ENCODE results near the gene DIAPH2. TPM values are rescaled to one million over a fixed set of nuclear protein-coding genes. Genes with fewer than 3 reads are reported as not detected.
A peak's percentile ranks its signal among the peaks of the same experiment; 100 is the strongest.
"Not testable (repeated sequence)": the region's sequence is repeated elsewhere in the genome, so short reads cannot be mapped to it uniquely, and the experiment has no call there.

The DIAPH2 gene
- total RNA-seq, result 25.4 and 37.6 TPM in 2 replicates

DNA sequence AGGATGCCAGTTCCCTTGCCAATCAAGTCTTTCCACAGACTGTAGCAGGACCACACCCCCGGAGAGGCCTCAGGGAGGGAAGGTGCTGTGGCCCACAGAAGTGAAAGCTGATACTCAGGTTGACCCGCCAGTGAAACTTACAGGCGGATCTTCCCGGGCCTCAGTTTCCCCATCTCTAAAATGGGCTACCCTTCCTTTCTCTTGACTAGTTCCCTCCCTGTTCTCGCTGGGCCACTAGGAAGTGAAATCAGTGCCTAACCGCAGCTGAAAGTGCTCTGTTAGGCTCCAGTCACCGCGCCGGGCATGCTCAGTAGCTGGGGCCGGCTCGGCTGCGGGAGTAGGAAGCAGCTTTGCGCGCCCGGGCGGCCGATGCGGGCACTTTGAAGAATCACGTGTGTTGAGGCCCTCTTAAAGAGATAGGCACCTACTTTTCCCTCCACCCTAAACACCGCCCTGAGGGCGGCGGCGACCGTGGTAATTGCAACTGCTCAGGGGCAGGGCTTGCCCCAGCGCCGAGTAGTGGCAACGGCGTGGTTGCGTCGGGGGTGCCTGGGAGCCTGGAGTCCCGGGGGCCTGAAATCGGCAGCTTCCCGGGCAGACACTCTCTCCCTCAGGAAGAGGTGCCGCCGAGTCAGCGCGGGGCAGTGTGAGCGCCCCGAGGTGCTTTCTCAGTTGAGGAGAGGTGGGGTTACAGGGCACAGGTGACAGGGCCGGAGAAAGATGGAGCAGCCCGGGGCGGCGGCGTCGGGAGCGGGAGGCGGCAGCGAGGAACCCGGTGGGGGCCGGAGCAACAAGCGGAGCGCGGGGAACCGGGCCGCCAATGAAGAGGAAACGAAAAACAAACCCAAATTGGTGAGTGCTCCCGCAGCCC lies at the start of gene DIAPH2:
TSS of gene DIAPH2 (plus strand) at position 504 of the 871 bp plus-strand sequence.
- DNase-seq, result peak; percentile 81

DNA sequence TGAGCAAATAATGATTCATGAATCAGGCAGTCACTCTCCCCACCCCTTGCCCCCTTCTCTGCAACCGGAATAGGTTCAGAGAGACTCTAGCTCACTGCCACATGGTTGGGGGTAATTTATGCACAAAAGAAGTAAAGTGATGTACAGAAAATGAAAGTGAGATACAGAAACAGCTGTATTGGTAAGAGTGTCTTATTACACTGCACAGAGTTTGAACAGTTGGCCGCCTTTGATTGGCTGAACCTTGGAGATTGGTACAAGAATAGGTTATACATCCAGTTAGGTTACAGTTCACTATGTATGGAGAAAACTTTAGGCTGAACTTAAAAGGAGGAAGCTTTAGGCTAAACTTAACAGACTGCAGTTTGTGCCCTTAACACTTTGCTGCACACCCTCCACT lies 34.6 kb upstream of the DIAPH2 start:
- DNase-seq, result no peak

DNA sequence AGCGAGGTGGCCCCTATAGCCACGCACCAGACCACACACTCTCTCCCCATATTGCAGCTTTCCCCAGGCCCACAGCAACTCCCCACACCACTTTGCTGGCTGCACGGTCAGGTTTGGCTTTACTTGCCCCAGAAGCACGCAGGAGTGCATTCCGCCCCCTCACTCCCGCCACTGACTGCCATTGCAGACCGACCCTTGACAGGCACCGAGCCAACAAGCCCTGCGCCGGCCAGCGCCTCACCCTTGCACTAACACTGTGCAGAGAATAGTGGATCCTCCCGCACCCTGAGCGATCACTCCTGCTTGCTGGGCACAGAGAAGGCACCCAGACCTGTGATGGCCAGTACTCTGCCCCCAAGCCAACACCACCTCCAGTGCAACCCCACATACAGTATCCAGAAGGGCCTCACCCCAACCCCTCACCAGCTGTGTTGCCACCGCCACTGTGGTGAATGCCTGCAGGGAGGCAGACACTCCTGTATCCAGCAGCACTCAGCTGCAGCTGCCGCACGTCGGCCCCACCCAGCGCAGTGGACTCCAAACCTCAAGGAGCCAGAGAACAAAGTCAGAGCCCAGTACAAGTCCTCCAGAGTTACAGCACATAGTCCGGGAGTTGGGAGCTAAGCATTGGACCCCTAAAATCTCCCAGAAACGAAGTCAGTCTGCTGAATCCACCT lies 28.6 kb upstream of the DIAPH2 start:
- no peak for DNase-seq

DNA sequence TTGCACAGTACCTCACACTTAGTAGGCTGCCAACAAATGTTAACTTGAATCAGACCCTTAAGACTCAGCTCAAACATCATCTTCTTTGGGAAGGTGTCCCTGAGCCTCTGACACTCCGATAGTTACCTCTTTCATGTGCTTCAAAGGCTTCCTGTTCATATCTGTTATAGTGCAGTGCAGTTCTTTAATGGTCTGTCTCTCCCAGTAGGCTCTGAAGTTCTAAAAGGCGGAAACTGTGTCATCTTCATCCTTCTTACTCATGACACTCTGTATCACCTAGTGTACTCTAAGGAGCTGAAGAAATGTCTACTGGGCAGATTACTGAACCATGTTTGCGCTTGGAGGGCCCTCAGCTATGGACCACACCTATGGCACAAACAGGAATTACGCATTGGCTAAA lies 2.1 kb upstream of the DIAPH2 start:
- no peak for DNase-seq

DNA sequence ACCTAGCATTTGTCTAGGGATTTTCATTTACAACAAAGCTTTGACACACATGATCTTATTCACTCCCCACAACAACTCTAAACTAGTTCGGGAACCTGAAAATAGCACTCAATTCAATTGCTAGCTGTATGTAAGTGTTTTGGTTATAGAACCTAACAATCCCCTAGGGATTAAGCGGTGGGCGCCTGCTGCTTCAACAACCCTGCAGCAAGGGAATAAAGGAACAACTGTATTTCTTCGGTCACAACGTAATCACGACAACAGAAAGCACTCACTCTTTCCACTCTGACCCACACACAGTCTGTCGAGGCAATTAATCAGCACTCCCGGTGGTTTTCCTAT lies 674 bp upstream of the DIAPH2 start:
- peak; percentile 50 for DNase-seq

DNA sequence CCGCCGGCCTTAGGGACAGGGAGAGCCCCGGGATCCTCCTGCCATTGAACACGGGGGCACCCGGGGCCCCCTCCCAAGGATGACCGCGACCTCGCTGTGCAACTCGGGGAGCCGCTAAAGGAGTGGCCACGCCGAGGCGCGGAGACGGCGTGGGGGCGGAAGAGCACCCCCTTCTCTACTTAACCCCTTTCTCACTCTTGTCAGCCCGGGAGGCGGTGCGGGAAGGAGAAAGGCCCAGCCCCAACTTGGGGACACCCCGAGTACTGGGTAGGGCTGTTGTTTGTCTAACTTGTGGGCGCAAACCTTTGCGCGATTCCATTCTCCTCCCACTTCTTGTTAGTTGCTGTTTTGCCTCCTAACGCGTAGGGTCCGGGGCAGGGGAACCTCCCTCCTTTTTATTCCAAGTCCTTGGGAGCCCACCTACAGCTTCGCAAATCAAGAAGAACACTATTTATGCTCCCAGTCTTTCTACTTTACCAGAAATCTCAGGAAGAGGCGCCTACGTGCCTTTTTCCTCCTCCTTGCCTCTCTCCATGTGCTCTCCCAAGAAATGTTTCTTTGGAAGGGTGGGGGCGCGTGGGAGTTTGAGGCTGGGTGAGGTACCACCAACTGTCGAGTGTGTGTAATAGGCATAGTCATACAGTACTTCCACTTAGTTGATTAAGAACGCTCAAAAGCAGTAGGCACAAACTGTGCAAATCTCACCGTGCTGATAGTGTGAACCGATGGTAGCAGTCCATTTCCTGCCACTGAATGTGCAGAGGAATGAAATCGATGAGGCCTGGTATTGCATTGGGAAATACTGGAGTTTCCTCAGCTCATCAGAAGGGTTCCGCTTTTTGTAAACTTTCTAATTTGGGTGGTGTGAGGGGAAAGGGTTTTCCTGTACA lies 813 bp downstream of the DIAPH2 start:
- peak; percentile 63 for DNase-seq

DNA sequence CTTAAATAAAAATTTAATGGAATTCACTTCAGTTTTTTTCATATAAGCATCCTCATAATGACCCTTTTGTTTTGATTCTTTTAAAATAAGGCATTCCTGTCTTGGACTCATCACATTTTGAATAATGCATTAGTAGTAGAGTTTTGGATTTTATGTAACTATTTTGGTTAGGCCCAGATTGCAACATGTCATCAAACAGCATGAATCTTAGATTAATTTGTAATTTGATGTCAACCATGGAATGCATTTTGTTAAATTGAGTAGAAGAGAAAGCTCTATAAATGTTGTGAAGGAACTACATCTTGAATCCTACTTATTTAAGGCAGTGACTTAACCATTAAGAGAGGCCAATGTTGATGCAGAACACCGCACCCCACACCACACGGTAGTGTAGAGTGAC lies 3.1 kb downstream of the DIAPH2 start:
- no peak for DNase-seq

DNA sequence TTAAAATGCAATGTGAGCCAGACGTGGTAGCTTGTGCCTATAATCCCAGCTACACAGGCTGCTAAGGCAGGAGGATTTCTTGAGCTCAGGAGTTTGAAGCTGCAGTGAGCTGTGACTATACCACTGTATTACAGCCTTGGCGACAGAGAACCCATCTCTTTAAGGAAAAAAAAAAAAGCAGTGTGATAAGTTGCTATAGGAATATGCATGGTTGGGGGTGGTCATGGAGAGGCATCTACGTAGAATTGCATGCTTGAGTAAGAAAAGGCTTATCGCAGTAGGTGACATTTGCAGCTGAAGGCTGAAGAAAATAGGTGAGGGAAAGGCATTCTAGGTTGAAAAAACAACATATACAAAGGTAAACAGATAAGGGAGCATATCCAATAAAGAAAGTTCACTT lies 4.1 kb downstream of the DIAPH2 start:
- DNase-seq, result no peak

DNA sequence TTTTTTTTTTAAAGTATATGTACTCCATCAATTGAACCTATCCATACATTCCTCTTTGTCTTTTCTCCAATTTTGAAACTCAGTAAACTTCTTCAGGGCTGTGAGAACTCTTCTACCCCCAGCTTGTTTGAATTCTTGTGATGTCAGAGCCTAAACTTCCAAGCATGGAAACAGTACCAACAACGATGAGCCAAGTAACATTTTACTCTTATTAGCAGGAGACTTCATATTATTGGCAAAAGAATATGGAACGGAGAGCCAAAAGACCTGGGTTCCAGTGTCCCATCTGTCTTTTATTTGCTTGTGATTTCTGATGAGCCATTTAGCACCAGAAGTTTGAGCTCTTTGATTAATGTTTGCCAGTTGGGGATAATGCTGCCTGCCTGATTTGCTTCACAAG lies 5.3 kb downstream of the DIAPH2 start:
- DNase-seq, result no peak

DNA sequence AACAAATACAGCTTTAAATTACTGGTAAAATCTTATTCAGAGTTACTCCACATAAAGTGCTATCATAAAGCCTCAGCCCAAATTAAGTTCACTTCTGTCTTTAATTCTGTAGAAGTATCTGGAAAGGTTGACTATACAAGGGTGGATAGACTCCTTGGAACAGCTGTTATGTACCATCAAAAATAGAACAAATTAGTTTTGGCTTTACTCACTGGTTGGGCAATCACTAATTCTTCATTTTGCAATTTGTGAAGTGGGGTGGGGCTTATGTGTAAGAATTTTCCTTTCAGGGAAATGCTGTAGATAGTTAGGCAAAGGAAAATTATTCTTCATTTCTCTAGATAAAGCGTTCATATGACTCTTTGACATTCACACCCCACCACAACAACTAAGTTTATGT lies 7.8 kb downstream of the DIAPH2 start:
- no peak for DNase-seq

DNA sequence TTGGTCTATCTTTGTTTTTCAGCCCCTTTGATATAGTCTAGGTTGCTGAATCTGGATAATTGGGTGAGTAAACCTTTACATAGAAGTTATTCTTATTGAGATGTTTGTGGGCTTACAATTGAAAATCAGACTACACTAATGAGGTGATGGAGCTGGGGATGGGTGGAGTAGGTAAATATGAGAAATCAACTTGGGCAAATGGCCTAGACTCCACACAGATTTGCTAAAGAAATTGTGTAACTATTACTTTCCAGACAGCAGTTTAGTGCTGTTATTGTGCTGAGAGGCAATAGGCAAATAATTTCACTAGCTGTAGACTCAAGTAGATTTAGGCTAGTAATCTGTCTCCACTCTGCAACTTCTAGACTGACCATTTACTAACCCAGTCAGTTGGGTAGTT lies 8.2 kb downstream of the DIAPH2 start:
- DNase-seq, result no peak

DNA sequence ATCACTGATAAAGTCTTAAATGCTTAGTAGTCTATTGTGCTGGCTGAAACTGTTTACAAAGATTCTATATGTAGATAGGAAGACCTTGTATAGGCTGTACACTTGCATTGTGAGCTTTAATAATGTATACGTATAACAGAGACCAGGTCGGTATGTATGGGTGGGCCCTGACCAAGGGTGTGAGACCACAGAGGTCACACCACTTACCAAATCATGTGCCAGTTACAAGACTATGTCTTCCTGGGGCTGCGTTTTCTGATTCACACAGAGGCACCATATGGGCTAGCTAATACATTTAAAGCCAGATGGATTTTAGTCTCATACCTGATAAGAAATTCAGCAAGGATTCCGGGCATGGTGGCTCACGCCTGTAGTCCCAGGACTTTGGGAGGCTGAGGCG lies 8.8 kb downstream of the DIAPH2 start:
- no peak for DNase-seq

DNA sequence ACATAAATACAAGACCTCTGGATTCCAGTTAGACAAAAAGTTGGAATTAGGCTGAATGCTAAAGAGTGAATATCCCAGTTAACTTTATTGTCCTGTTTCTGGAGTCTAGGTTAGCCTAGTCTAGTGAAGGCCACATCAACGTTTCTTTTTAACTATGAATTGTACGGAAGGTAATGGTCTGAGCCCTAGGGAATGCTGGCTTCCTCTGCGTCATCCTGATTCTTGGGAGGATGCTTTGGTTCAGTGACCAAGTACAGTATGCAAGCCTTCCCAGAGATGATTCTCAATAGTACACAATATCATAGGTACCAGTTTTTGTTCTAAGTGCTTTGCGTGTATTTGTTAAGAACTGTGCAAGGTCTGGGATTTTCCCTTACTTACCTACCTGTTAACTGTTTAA lies 11.8 kb downstream of the DIAPH2 start:
- no peak for DNase-seq

DNA sequence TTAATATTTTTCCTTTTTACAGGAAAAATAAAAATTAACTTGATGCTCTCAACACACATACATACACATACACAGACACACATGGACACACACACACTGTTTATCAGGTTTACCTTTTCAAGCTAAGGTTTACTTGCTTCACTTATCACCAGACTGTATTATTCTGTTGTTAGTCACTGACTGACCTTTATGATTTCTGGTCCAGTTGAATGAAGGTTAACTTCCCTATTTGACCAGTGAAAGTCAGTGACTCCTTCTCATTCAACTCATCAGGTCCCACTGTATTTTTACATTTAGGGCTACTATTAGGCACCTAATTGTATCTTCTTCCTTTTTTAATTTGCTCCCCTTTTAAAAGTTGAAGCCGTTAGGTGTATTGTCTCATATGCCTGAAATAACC lies 16.0 kb downstream of the DIAPH2 start:
- no peak for DNase-seq

DNA sequence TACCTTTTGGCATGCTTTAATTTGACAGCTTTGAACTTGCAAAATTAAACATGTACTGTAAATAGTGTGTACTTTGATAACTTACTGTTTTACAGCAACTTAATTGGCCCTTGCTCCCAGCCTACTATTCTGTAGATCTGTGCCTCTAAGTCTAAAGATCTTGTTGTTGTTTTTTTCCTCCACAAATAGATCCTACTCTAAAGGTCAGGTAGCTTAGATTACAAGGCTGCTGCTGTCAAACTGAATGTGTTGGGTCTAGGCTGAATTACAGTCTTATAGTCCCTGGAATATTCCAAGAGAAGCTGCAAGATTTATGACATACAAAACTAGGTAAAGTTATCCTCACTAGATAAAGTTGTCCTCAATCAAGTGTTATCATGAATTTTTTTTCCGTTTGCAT lies 18.7 kb downstream of the DIAPH2 start:
- DNase-seq, result no peak

DNA sequence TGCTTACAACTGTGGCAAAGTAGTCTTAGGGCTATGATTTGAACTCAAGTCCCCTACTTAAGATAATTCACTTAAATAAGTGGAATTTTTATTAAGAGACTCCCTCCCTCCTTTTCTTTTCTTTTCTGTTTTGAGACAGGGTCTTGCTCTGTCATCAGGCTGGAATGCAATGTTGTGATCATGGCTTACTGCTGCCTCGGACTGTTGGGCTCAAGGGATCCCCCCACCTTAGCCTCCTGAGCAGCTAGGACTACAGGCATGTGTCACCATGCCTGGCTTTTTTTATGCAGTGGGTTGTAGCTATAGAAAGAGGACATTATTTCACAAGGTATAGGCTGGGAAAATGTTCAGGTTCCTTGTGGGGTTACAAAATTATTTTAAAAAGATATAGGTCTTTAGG lies 19.2 kb downstream of the DIAPH2 start:
- peak; percentile 39 for DNase-seq

DNA sequence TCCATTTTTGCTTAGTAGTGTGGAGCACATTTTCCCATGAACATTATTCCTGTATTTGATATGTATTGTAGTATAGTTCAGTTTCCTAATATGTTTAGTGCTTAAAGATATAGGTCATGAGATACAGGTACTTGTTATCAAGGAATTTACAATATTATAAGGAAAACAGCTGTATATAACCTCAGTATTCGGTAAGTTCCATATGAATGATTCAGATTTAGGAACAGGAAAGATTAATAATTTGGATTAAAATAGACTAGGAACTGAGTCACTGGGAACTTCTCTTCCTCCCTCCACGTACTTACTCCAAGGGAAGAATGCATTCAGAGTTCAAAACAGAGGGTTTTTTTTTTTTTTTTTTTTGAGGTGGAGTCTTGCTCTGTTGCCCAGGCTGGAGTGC lies 20.0 kb downstream of the DIAPH2 start:
- peak; percentile 68 for DNase-seq

DNA sequence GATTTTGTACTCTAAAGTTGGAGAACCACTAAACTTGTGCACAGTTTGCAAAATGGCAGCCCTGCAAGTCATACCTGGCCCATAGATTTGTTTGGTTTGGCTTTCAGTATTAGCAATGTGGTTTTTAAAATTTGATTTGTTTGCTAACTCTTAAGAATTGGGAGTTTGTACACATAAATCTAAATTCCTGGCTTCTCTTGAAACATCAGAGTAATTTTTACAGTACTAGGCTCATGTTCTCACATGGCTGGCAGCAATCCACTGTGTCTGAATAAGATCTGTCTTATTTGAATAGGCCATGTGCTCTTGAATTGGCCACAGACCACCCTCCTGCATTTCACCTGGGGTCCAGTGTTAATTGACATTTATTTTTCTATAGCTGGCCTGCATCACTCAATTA lies 21.3 kb downstream of the DIAPH2 start:
- no peak for DNase-seq

DNA sequence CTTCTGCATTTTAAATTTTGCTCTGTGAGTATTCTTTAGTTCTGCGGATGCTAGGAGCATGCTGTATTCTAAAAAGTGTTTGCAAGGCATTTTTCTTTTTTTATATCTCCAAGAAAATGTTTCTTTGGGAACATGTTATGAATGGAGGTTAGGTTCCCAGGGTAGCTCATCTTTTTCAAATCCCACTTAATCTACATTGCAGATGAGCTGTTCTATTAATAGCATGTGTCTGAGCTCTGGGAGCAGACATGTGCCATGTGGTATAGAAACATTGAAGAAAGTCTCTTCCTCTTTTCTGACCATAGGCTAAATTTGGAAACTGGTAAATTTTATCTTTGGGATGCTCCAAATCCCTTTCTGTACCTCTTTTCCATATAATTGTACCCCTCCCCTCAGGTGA lies 23.2 kb downstream of the DIAPH2 start:
- DNase-seq, result no peak

DNA sequence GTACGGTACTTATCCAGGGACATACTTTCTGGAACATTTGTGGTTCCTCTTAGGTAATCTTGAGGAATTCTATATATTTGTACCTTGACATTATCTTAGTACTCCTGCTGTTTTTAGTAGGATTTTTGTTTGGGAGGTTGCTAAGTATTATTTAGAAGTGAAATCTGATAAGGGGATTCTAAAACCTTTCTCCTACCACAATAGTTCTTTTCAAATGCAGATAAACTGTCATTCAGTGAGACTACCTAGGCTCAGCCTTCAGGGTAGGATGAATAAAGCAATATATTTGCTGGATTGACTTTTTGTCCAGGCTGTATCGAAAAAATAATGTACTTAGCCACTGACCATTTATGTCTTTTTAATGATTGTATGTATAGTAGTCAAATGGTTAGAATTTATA lies 25.4 kb downstream of the DIAPH2 start:
- no peak for DNase-seq

DNA sequence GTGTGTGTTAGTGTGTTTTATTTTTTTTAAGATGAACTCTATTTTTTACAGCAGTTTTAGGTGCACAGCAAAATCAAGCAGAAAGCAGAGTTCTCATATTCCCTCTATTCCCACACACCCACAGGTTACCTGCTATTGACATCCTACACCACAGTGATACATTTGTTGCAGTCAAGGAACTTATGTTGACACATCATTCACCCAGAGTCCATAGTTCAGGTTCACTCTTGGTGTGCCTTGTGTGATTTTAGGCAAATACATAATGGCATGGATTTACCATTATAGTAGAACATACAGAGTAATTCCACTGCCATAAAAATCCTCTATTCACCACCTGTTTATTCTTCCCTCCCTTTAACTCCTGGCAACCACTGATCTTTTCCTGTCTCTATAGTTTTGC lies 28.7 kb downstream of the DIAPH2 start:
- no peak for DNase-seq

DNA sequence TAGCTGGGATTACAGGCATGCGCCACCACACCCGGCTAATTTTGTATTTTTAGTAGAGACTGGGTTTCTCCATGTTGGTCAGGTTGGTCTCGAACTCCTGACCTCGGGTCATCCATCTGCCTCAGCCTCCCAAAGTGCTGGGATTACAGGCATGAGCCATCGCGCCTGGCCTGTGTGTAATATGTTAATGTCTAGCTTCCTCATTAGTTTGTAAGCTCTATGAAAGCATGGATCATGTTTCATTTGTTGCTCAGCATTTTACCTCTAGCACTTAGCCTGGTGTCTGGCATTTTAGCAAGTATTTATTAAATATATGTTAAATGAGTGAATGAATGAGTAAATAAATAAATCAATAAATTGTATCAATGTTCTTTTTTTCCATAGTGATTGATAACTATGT lies 29.8 kb downstream of the DIAPH2 start:
- not testable (repeated sequence) for DNase-seq

DNA sequence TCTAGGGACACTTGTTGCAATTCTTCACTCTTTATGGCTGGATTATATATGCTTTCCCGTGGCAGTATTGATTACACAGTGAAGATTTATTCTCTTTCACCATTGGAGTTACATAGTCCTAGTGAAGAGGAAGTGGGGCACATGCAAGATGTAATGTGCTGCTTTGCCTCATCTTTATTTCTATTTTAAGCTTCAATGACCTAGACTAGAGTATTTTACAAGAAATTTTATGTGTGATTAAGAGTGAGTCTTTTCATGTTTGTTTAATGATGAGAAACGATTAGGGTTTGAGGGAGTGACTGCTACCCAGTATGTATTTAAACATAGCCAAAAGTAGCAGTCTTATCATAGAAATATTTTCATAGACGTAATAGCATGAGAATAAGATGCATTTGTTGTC lies 30.8 kb downstream of the DIAPH2 start:
- no peak for DNase-seq
